GM18861 (cell line): ENCODE data around the gene TSHR.
A peak's percentile ranks its signal among the peaks of the same experiment; 100 is the strongest.
"Not testable (repeated sequence)": the region's sequence is repeated elsewhere in the genome, so short reads cannot be mapped to it uniquely, and the experiment has no call there.

Source experiments
- ATAC-seq: cut with Tn5 transposase; IDR thresholded peaks from one replicate; pipeline ENCODE4 v1.9.1; 2021; ENCODE audit not compliant: unreplicated experiment

The TSHR gene

GRCh38 chr14:80955416-80955941, at the start of gene TSHR:
TSHR (plus strand) TSS chr14:80955621; CDS start chr14:80955681, 60 bp downstream.
- ATAC-seq, result no peak

- no peak for ATAC-seq
These were observed 49.1 kb upstream of the TSHR start for GRCh38 chr14:80906336-80906735.

- ATAC-seq, result no peak
These were observed 48.5 kb upstream of the TSHR start for GRCh38 chr14:80906946-80907345.

GRCh38 chr14:80912013-80912412, 43.4 kb upstream of the TSHR start:
- not testable (repeated sequence) for ATAC-seq

- no peak for ATAC-seq
These were observed 35.8 kb upstream of the TSHR start for GRCh38 chr14:80919622-80920021.

- ATAC-seq, result no peak
These were observed 32.1 kb upstream of the TSHR start for GRCh38 chr14:80923368-80923767.

- no peak for ATAC-seq
These were observed 30.9 kb upstream of the TSHR start for GRCh38 chr14:80924365-80925103.

GRCh38 chr14:80926397-80927082, 28.9 kb upstream of the TSHR start:
- no peak for ATAC-seq

- no peak for ATAC-seq
These were observed 28.1 kb upstream of the TSHR start for GRCh38 chr14:80927083-80927989.

- ATAC-seq, result no peak
These were observed 25.3 kb upstream of the TSHR start for GRCh38 chr14:80930095-80930494.

GRCh38 chr14:80930836-80931389, 24.5 kb upstream of the TSHR start:
- ATAC-seq, result peak; percentile 98

- ATAC-seq, result no peak
These were observed 22.1 kb upstream of the TSHR start for GRCh38 chr14:80933282-80933681.

- no peak for ATAC-seq
These were observed 21.7 kb upstream of the TSHR start for GRCh38 chr14:80933686-80934085.

- ATAC-seq, result no peak
These were observed 15.3 kb upstream of the TSHR start for GRCh38 chr14:80940146-80940545.

- ATAC-seq, result peak; percentile 99
These were observed 13.9 kb upstream of the TSHR start, which contains the start of gene CEP128 for GRCh38 chr14:80941241-80942185. CEP128 (minus strand) TSS chr14:80941738.

GRCh38 chr14:80942191-80942600, 13.2 kb upstream of the TSHR start:
- ATAC-seq, result no peak

GRCh38 chr14:80944861-80945617, 10.4 kb upstream of the TSHR start:
- no peak for ATAC-seq

GRCh38 chr14:80946187-80946586, 9.2 kb upstream of the TSHR start:
- ATAC-seq, result no peak

GRCh38 chr14:80946797-80947196, 8.6 kb upstream of the TSHR start:
- ATAC-seq, result no peak
